Tibial nerve (tissue), 4 donors: Measurements from ENCODE around the gene CPNE1. TPM values are rescaled to one million over a fixed set of nuclear protein-coding genes. Genes with fewer than 3 reads are reported as not detected.

Experiments
- DNase-seq, 2 donors: peaks; one replicate each; pipeline ENCODE4 v3.0.0-alpha.2; 2019; ENCODE audit warnings: low spot score in 2 of 2
- H3K27ac ChIP-seq, 4 donors: fragments of 200-600 bp; sonication (generic) in 3 of 4; one replicate each; pipeline ENCODE4 v1.5.1; 2017 to 2019; ENCODE audit warnings: mild to moderate bottlenecking in 1 of 4
- H3K27me3 ChIP-seq, 2 donors: fragments of 200-600 bp; sonication (generic) in 1 of 2; one replicate each; pipeline versions ENCODE4 v1.5.1 to v1.6.0; 2017 to 2019
- H3K36me3 ChIP-seq, 3 donors: fragments of 200-600 bp; sonication (generic); one replicate each; pipeline ENCODE4 v1.5.1; 2018 to 2019
- H3K4me1 ChIP-seq, 4 donors: fragments of 200-600 bp; sonication (generic) in 3 of 4; one replicate each; pipeline ENCODE4 v1.5.1; 2017 to 2019
- H3K4me3 ChIP-seq, 4 donors: fragments of 200-600 bp; sonication (generic) in 3 of 4; one replicate each; pipeline ENCODE4 v1.5.1; 2017 to 2019; ENCODE audit warnings: mild to moderate bottlenecking in 1 of 4, moderate library complexity in 1 of 4
- H3K9me3 ChIP-seq, 4 donors: fragments of 200-600 bp; sonication (generic) in 3 of 4; one replicate each; pipeline ENCODE4 v1.5.1; 2017 to 2019
- CTCF ChIP-seq, 5 experiments: fragments of 200-600 bp in 3 of 5; fragments of 450-650 bp in 2 of 5; sonication (generic) in 3 of 5; IDR thresholded peaks; one replicate each; pipeline ENCODE4 v1.5.1; 2016 to 2019; ENCODE audit warnings: antibody characterized with exemption in 5 of 5, mild to moderate bottlenecking in 3 of 5, moderate library complexity in 2 of 5
- EP300 ChIP-seq, 2 donors: sonication (generic); formaldehyde crosslinking; IDR thresholded peaks; one replicate each; pipeline ENCODE4 v1.6.1; 2017; ENCODE audit warnings: antibody characterized with exemption in 2 of 2, mild to moderate bottlenecking in 1 of 2
- POLR2A ChIP-seq, 2 donors: fragments of 450-650 bp; IDR thresholded peaks; one replicate each; pipeline ENCODE4 v1.6.1; 2017; ENCODE audit warnings: antibody characterized with exemption in 2 of 2, mild to moderate bottlenecking in 2 of 2, moderate library complexity in 2 of 2
- WGBS, 2 donors: methylation state at CpG; one replicate each; pipeline ENCODE4 v1.1.5; 2018; 5-methylcytosine and 5-hydroxymethylcytosine counted together
- total RNA-seq, 4 donors: library from RNA; depleted of rRNA; stranded (reverse); fragments of >200 nt; gene quantifications; one replicate each; pipeline ENCODE4 v1.1.0, GENCODE V29; 2016

Gene CPNE1
- total RNA-seq, 4 donors from 2014 or later: 116 to 151 (median 144) TPM

GRCh38 chr20:35644806-35645205 is 19.9 kb downstream of the CPNE1 start:
- 88 to 90% methylated on average over 2 of the region's 2 CpGs for whole genome bisulfite sequencing, 2 donors
- peaks cover 0 to 14% (median 7%) of the 10 kb centered on the region in 4 donors for H3K4me1 ChIP-seq
- TF ChIP-seq POLR2A (IDR thresholded peaks at IDR 0.05): no peak
- no peak for TF ChIP-seq CTCF (IDR thresholded peaks at IDR 0.05)
- no peak for TF ChIP-seq EP300 (IDR thresholded peaks at IDR 0.05)

GRCh38 chr20:35643045-35643444 is 21.7 kb downstream of the CPNE1 start:
- Histone ChIP-seq H3K4me3 (no peak overlapping the region), H3K36me3 (no peaks in the 10 kb centered on the region), H3K27ac (no peak overlapping the region), H3K27me3 (no peaks in the 10 kb centered on the region), H3K4me1 (no peaks in the 10 kb centered on the region), H3K9me3 (no peaks in the 10 kb centered on the region)
- no peak for TF ChIP-seq EP300 (IDR thresholded peaks at IDR 0.05)
- TF ChIP-seq POLR2A (IDR thresholded peaks at IDR 0.05): no peak
- no peak for TF ChIP-seq CTCF (IDR thresholded peaks at IDR 0.05)
- WGBS, 2 donors: 91 to 92% methylated on average over 7 of the region's 7 CpGs
- no peak for DNase-seq

More at GRCh38 chr20:35644806-35645205, 19.9 kb downstream of the CPNE1 start:
- DNase-seq: no peak
- H3K4me3 ChIP-seq: no peak overlapping the region
- H3K27ac ChIP-seq: no peak overlapping the region
- H3K9me3 ChIP-seq: no peaks in the 10 kb centered on the region
- no peaks in the 10 kb centered on the region for H3K27me3 ChIP-seq
- no peaks in the 10 kb centered on the region for H3K36me3 ChIP-seq

GRCh38 chr20:35641743-35642142 is 23.0 kb downstream of the CPNE1 start:
- TF ChIP-seq CTCF (IDR thresholded peaks at IDR 0.05): no peak
- TF ChIP-seq EP300 (IDR thresholded peaks at IDR 0.05): no peak
- no peak for TF ChIP-seq POLR2A (IDR thresholded peaks at IDR 0.05)
- no peaks in the 10 kb centered on the region for H3K27me3 ChIP-seq
- H3K36me3 ChIP-seq: no peaks in the 10 kb centered on the region
- H3K4me3 ChIP-seq: no peak overlapping the region
- no peak for DNase-seq
- no peaks in the 10 kb centered on the region for H3K4me1 ChIP-seq
- H3K27ac ChIP-seq: no peak overlapping the region
- no peaks in the 10 kb centered on the region for H3K9me3 ChIP-seq
- 88 to 89% methylated on average over 4 of the region's 4 CpGs for WGBS, 2 donors

GRCh38 chr20:35640724-35641123 is 24.0 kb downstream of the CPNE1 start:
- Histone ChIP-seq H3K27ac (no peak overlapping the region), H3K36me3 (no peaks in the 10 kb centered on the region), H3K27me3 (no peaks in the 10 kb centered on the region), H3K9me3 (no peaks in the 10 kb centered on the region), H3K4me3 (no peak overlapping the region), H3K4me1 (peaks cover 0 to 2% (median 0%) of the 10 kb centered on the region in 4 donors)
- no peak for DNase-seq
- TF ChIP-seq POLR2A (IDR thresholded peaks at IDR 0.05): no peak
- TF ChIP-seq EP300 (IDR thresholded peaks at IDR 0.05): no peak
- TF ChIP-seq CTCF (IDR thresholded peaks at IDR 0.05): no peak
- 84 to 86% methylated on average over 3 of the region's 3 CpGs for WGBS, 2 donors

- no peak overlapping the region for H3K4me3 ChIP-seq
- H3K36me3 ChIP-seq: no peaks in the 10 kb centered on the region
- 53 to 55% methylated on average over 2 of the region's 2 CpGs for WGBS, 2 donors
Measured at GRCh38 chr20:35638751-35639150, 25.9 kb downstream of the CPNE1 start.

More at GRCh38 chr20:35638751-35639150, 25.9 kb downstream of the CPNE1 start:
- Histone ChIP-seq H3K9me3 (no peaks in the 10 kb centered on the region), H3K4me1 (peaks cover 0 to 6% (median 0%) of the 10 kb centered on the region in 4 donors), H3K27me3 (no peaks in the 10 kb centered on the region), H3K27ac (no peak overlapping the region)
- TF ChIP-seq CTCF (IDR thresholded peaks at IDR 0.05) (no peak), EP300 (IDR thresholded peaks at IDR 0.05) (no peak), POLR2A (IDR thresholded peaks at IDR 0.05) (no peak)
- no peak for DNase-seq
